Lower leg skin (tissue), 3 donors: ENCODE results near the gene TNFRSF19.

Experiments
- POLR2A ChIP-seq, 2 donors: fragments of 450-650 bp; IDR thresholded peaks; one replicate each; pipeline ENCODE4 v1.6.1; 2016 to 2017; ENCODE audit warnings: antibody characterized with exemption in 2 of 2, mild to moderate bottlenecking in 1 of 2, moderate library complexity in 1 of 2
- TF ChIP-seq, protein P1 (sequence below), 3 donors: fragments of 450-650 bp; IDR thresholded peaks; one replicate each; pipeline ENCODE4 v1.5.1; 2016; ENCODE audit warnings: antibody characterized with exemption in 3 of 3, mild to moderate bottlenecking in 3 of 3, moderate library complexity in 2 of 3

DNA sequence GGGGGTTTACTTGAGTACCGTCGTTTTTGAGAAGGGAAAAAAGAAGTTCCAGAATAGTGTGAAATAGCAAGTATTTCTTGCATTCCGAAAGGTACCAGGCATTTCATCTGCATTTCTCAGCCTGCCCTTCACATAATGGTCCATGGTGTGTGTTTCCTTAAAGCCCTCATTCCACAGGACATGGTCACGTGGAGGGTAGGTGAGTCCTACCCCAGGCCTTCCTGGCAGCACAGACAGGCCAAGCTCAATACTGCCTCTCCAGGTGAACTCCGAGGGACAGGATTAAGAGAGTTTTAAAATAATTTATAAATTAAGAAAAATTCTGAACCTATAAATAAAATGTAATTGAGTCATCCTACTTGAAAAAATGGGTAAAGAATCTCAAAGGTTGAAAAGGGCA, 64.7 kb downstream of the TNFRSF19 start:
- TF ChIP-seq, protein P1, sequence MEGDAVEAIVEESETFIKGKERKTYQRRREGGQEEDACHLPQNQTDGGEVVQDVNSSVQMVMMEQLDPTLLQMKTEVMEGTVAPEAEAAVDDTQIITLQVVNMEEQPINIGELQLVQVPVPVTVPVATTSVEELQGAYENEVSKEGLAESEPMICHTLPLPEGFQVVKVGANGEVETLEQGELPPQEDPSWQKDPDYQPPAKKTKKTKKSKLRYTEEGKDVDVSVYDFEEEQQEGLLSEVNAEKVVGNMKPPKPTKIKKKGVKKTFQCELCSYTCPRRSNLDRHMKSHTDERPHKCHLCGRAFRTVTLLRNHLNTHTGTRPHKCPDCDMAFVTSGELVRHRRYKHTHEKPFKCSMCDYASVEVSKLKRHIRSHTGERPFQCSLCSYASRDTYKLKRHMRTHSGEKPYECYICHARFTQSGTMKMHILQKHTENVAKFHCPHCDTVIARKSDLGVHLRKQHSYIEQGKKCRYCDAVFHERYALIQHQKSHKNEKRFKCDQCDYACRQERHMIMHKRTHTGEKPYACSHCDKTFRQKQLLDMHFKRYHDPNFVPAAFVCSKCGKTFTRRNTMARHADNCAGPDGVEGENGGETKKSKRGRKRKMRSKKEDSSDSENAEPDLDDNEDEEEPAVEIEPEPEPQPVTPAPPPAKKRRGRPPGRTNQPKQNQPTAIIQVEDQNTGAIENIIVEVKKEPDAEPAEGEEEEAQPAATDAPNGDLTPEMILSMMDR (IDR thresholded peaks at IDR 0.05), result no peak
- TF ChIP-seq POLR2A (IDR thresholded peaks at IDR 0.05), result no peak
